Activated CD8-positive, alpha-beta T cell treated with anti-CD3 and anti-CD28 coated beads for 36 hours (primary cell): ENCODE results near the gene GLI1. TPM values are rescaled to one million over a fixed set of nuclear protein-coding genes. Genes with fewer than 3 reads are reported as not detected.

ENCODE experiments used
- ATAC-seq: fragments of 200-7000 bp; cut with Tn5 transposase; one replicate; pipeline ENCODE4 v1.10.0; 2021; ENCODE audit warnings: mild to moderate bottlenecking, moderate library complexity
- CTCF ChIA-PET: fragments of 350-600 bp; sonication (Branson Sonifier 250); formaldehyde crosslinking; loops from one replicate; lab custom pipeline; 2021; ENCODE audit warnings: antibody characterized with exemption; lab: Charles Lee
- POLR2A ChIA-PET: fragments of 350-600 bp; sonication (Branson Sonifier 250); formaldehyde crosslinking; loops from one replicate; lab custom pipeline; 2021; ENCODE audit warnings: antibody characterized with exemption; lab: Charles Lee
- DNase-seq: peaks from one replicate; pipeline ENCODE4 v3.0.0-alpha.2; 2020
- H3K27ac Mint-ChIP-seq: one replicate; pipeline ENCODE4 v1.8.0; 2021; ENCODE audit warnings: mild to moderate bottlenecking, mixed read lengths
- H3K27me3 Mint-ChIP-seq: one replicate; pipeline ENCODE4 v1.8.0; 2021; ENCODE audit warnings: mixed read lengths
- H3K36me3 Mint-ChIP-seq: one replicate; pipeline ENCODE4 v1.8.0; 2021; ENCODE audit warnings: low read depth, mixed read lengths
- H3K4me1 Mint-ChIP-seq: one replicate; pipeline ENCODE4 v1.8.0; 2021; ENCODE audit warnings: low read depth, mixed read lengths
- H3K4me3 Mint-ChIP-seq: one replicate; pipeline ENCODE4 v1.8.0; 2021; ENCODE audit warnings: mild to moderate bottlenecking, moderate library complexity, mixed read lengths
- H3K9me3 Mint-ChIP-seq: one replicate; pipeline ENCODE4 v1.8.0; 2021; ENCODE audit warnings: mixed read lengths
- CTCF ChIP-seq: fragments of 200-600 bp; IDR thresholded peaks from one replicate; pipeline ENCODE4 v1.8.0; 2022; ENCODE audit warnings: antibody characterized with exemption, mild to moderate bottlenecking
- intact Hi-C: fragments of 100-400 bp; cut with micrococcal nuclease; formaldehyde crosslinking; loops from one replicate; pipeline ENCODE4 v1.10.0; 2022
- total RNA-seq, 2 experiments: library from RNA; stranded (reverse); gene quantifications; one replicate each; pipeline ENCODE4 v1.2.3, GENCODE V29; 2021

Gene GLI1
- total RNA-seq, 2 experiments from 2014 or later: 0.20 to 0.83 TPM

DNA sequence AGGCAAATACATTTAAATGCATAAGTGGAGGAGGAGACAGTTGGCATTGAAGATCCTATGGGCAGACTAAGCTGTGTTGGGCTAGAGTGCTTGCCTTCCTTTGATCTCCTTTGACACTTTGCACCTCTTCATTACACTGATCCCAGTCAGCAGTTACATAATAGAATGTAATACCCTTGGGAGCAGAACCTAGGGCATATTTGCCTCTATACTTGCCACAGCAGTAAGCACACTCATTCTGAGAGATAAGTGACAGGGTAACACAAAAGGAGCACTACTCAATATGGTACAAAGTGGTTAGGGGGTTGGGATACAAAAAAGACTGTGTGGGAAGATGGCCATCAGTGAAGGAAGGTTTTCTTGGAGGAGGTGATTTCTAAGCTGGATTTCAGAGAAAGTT is 37.2 kb downstream of the GLI1 start:
- no peak for ATAC-seq
- H3K4me1 Mint-ChIP-seq: peaks cover 8% of the 10 kb centered on the region

DNA sequence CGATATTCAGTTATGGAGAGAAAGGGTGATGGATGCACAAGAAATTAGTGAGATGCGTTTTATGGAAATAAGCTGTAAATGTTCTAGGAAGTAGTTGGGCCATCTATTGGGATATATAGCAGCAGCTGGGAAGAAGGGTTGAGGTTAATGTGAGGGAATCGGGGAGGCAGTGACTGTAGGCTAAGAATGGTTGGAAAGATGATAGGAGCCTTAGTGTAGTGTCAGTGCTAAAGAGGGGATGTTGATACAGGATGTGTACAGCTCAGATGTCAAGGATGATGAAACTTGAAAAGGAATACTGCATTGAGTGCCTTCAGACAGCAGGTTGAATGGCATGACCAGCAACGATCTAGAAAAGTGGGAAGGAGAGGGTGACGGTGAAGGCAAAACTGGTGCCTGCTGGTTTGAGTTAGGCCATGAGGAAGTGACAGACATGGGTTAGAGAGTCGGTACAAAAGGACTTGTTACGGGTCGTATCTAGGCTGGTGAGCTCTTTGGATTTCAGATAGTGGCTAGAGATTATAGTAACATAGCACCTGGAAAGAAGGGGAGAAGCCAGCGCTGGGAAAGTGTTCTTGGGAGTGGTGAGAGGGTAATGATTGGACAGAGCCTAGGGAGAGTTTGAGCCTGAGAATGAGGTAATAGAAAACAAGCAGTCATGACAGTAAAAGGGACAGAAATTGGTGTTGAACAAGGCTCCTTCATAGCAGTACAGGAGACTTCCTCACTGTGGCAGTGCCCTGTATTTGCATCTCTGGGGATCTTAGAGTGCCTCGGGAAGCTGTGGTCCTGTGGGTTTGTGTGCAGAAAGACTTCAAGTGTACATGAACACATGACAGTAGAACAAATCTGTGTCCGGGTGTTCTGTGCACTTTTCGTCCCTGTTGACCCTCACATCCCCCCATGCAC is 37.9 kb downstream of the GLI1 start:
- ChIA-PET CTCF (interaction anchor here (2.0 kb wide), 1 partner anchor 38 kb away, joined by 5 read pairs; the partner anchor contains the start of gene GLI1), POLR2A (interaction anchor here (0.6 to 1.8 kb wide), 9 partner anchors 8 to 38 kb away, joined by 3 to 11 read pairs (median 4); no protein-coding TSS in a partner anchor)
- Mint-ChIP-seq H3K9me3 (peaks cover 2% of the 10 kb centered on the region), H3K4me1 (peaks cover 10% of the 10 kb centered on the region), H3K27me3 (no peaks in the 10 kb centered on the region), H3K4me3 (no peak overlapping the region), H3K36me3 (peaks cover 71% of the 10 kb centered on the region), H3K27ac (peak overlapping the region; percentile 53)
- DNase-seq: no peak
- no peak for ATAC-seq
- intact Hi-C loops: no loop called here
- TF ChIP-seq CTCF: no peak

More for the DNA sequence above, 37.2 kb downstream of the GLI1 start:
- POLR2A ChIA-PET: interaction anchor here (0.6 to 1.8 kb wide), 7 partner anchors 8 to 38 kb away, joined by 3 to 11 read pairs (median 4); no protein-coding TSS in a partner anchor
- H3K36me3 Mint-ChIP-seq: peaks cover 74% of the 10 kb centered on the region
- CTCF ChIA-PET: interaction anchor here (2.0 kb wide), 1 partner anchor 38 kb away, joined by 5 read pairs; the partner anchor contains the start of gene GLI1
- intact Hi-C loops: no loop called here
- H3K27me3 Mint-ChIP-seq: no peaks in the 10 kb centered on the region
- H3K9me3 Mint-ChIP-seq: peaks cover 2% of the 10 kb centered on the region
- no peak for TF ChIP-seq CTCF
- no peak for DNase-seq
- H3K4me3 Mint-ChIP-seq: no peak overlapping the region
- peak overlapping the region; percentile 53 for H3K27ac Mint-ChIP-seq

- no peak for ATAC-seq
- ChIA-PET CTCF (interaction anchor here (2.0 kb wide), 1 partner anchor 39 kb away, joined by 5 read pairs; the partner anchor contains the start of gene GLI1), POLR2A (interaction anchor here (1.3 to 1.8 kb wide), 4 partner anchors 8 to 37 kb away, joined by 4 to 5 read pairs (median 4); no protein-coding TSS in a partner anchor)
- Mint-ChIP-seq H3K4me3 (no peak overlapping the region), H3K4me1 (peaks cover 5% of the 10 kb centered on the region), H3K27me3 (no peaks in the 10 kb centered on the region), H3K27ac (no peak overlapping the region), H3K36me3 (peaks cover 69% of the 10 kb centered on the region), H3K9me3 (peaks cover 2% of the 10 kb centered on the region)
- intact Hi-C loops: no loop called here
- no peak for DNase-seq
- no peak for TF ChIP-seq CTCF
Measured at GRCh38 chr12:57498132-57498502, 38.5 kb downstream of the GLI1 start.

DNA sequence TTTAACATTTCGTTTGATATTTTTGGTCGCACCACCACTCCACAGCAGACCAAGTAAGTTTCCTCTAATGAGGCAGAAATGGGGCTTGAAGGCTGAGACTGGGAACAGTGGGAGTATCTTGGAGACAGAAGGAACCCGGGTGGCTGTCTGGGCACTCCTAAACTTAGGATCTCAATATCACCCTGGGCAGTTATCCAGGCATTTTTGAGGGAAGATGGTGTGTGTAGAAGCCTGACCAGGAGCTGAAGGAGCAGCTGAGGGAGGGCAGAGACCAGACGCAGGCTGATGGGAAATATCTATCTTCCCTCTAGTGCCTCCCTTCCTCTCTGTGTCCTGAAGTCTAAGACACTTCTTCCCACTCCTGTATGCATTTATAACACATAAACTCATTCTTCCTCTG is 39.0 kb downstream of the GLI1 start:
- TF ChIP-seq CTCF: no peak
- peaks cover 5% of the 10 kb centered on the region for H3K4me1 Mint-ChIP-seq
- H3K27ac Mint-ChIP-seq: no peak overlapping the region
- H3K9me3 Mint-ChIP-seq: peaks cover 2% of the 10 kb centered on the region
- ChIA-PET CTCF (no interaction called here), POLR2A (interaction anchor here (1.3 to 1.5 kb wide), 2 partner anchors 13 to 21 kb away, joined by 4 read pairs; no protein-coding TSS in a partner anchor)
- intact Hi-C loops: no loop called here
- H3K4me3 Mint-ChIP-seq: no peak overlapping the region
- DNase-seq: no peak
- ATAC-seq: no peak
- no peaks in the 10 kb centered on the region for H3K27me3 Mint-ChIP-seq
- H3K36me3 Mint-ChIP-seq: peaks cover 70% of the 10 kb centered on the region
